ENCODE measurements around the gene RPS6KA5.
"Not testable (repeated sequence)": the region's sequence is repeated elsewhere in the genome, so short reads cannot be mapped to it uniquely, and the experiment has no call there.

Gene RPS6KA5

DNA sequence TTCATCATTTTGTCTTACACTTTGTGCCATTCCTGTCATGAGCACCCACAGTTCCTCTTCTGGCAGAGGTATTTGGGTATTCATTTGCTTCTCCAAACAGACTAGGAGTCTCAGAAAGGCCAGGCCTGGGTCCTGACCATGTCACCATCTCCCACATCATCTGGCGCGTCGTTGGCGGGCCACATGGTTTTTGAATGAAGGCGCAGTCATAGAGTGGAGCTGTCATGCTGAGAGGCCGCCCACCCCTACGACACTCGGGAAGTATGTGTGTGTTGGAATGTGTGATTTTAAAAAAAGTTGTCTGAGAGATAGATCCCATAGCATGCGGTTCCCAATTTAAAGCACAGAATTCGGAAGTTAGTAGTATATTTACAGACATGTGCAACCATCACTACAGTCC is 228.6 kb downstream of the RPS6KA5 start:
- DNase-seq (ENCODE audit: low spot score) = no peak

DNA sequence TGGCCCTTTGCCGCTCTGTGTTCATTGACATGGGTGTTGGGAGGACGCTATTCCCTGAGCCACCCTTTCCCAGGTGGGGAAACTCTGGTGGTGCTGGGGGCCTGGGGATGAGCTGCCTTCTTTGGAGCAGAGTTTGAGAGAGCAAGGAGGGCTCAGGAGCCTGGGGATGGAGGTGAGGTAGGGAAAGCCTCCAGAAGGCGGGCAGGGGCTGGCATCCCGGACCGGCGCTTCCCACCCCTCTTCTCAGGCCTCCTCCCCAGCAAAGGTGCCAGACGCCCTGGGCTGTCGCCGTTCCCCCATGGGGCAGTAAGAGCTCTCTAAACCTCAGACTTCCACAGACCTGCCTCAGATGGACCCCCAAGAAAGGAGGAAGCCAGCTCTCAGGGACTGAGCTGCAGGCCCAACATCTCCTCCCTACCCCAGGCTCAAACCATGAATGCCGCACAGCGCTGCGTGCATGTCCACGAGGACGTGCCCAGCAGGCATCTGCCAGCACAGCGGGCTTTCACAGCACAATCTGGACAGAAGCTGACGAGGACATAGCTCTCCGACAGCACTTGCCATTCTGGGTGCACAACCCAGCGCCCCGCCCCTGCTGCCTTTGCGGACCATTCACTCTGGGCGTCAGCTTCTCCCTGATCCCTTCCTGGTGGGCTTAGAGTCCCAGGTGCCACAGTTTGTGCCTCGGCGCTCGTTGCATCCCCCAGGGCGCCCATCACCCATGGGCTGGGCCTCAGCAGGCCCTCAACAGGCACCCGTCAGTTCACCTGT is 229.3 kb downstream of the RPS6KA5 start:
- no peak for DNase-seq (ENCODE audit: low spot score)

DNA sequence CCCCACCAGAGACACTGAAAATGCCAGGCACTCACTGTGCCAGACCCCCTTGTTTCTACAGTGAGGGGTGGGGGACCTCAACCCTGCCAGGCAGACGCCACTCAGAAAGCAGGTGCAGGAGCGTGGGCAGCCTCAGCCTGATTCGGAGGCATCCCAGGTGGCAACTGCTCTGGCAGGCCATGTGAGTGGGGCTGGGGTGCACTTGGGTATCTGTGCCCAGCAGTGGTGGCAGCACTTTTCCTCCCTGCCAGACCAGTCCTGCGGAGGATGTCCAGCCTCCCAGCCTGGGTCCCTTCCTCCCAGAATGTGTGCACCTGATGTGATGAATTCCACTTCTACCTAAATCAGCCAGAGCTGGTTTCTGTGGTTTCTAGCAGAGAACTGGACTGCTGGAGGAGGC is 230.8 kb downstream of the RPS6KA5 start:
- DNase-seq (ENCODE audit: low spot score) = no peak

DNA sequence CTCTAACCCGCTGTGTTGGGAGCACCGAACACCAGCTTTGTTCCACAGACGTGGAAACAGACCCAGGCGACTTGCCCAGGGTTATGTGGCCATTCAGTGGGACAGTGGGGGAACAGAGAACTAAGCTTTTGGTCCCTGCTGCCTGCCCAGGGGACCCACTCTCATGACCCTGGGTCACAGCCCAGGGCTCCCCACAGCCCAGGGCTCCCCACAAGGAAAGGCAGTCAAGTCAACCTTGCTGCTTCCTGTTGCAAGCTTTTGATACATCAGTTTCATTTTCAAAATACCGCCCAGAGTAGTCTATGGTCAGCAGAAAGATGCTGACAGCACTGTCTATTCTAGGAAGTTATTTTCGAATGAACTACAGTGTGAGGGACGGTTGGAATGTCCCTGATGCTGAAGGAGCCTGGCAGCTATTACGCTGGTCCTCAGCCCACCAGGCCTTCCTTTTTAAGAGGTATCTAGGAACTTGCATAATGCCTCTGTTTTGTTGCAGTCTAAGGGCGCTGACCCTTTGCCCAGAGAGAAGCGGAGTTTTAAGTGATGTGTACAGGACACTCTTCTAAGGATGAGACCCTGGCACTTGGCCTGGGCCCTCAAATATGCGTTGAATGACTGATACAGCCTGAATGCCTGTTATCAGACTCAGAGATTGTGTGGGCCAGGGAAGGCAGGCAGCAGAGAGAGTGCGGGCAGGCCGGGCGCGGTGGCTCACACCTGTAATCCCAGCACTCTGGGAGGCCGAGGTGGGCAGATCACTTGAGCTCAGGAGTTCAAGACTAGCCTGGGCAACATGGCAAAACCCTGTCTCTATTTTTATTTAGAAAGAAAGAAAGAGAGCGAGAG is 231.6 kb downstream of the RPS6KA5 start:
- DNase-seq (ENCODE audit: low spot score) = peak; percentile 48

DNA sequence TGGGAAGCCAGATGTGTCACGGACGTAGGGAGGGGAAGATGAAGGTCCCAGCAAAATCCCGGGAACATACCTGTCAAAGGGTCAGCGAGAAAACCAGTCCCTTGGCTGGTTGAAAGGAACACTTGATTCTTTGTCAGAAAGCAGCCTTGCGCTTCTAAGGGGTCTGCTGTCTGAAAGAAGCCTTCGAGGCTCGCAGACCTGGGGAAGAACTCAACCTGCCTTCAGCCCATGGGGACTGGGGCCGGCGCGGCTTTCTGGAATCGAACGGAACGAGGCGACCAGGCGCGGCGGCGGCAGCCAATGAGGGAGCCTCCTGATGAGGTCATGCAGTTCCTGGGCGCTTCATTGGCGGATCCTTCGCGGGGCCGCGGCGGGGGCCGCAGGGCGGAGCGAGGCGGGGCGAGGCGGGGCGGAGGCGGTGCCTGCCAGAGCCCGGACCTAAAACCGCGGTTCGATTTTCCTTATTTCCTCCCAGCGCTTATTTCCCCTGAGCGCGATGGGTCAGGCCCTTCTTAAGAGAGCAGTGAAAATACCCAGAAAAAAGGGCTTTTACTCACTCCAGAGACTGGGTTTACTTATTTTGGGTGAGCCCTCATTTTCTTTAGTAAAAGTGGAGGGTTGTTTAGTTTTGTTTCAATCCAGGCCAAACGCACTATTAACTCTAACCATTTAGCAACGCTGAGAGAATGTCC is 232.4 kb downstream of the RPS6KA5 start:
- DNase-seq (ENCODE audit: low spot score) = peak; percentile 93

DNA sequence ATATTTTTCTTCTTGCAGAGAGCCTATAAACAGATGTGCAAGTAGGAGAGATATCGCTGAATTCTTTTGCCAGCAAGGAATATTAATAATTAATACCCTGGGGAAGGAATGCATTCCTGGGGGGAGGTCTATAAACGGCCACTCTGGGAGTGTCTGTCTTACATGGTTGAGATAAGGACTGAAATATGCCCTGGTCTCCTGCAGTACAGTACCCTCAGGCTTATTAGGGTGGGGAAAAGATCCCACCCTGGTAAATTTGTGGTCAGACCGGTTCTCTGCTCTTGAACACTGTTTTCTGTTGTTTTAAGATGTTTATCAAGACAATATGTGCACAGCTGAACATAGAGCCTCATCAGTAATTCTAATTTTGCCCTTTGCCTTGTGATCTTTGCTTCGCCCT is 236.9 kb downstream of the RPS6KA5 start:
- DNase-seq (ENCODE audit: low spot score) = not testable (repeated sequence)

DNA sequence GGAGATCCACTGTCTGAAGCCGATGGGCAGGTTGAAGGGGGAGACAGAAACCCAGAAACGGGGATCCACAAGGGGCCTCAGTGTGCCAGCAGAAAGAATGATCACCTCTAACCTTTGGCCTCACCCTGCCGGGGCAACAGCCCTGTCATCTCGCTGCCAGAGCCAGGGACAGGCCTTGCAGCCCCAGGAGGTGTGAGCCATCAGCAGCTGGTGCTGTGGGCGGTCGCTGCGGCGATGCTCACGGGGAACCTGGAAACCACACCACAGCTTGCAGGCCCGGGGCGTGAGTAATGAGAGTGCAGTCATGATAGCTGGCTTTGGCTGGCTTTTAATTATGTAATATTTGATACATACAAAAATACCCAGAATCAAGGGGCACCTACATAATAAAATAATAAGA is 239.5 kb downstream of the RPS6KA5 start:
- DNase-seq (ENCODE audit: low spot score) = no peak

DNA sequence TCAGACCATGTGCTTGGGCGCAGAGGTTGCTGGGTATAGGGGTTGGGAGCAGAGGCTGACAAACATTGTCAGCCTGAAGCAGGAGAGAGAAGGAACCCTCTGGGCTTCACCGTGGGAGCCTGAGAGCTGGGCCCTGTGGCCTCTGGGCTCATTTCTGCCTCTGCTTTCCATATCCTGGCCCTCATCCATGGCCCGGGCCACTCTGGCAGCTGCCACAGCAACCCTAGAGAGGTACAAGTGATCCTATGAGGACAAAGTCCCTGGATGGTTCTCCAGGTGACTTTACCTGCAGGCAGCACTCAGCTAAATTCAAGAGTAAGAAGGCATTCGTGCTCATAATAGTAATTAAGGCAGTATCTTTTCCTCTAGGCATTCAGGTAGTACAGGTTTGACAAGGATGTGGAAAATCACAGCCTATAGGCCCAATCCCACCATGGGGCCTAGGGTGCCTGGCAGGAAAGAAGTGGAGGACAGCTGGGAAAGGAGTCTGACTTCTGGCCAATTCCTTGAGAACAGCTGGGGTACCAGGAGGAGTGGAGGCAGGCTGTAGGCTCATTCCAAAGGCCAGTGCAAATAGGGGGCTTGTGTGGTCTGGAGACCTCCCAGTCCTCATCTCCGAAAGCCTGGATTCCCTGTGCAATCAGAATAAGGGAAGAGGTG is 240.6 kb downstream of the RPS6KA5 start:
- no peak for DNase-seq (ENCODE audit: low spot score)

DNA sequence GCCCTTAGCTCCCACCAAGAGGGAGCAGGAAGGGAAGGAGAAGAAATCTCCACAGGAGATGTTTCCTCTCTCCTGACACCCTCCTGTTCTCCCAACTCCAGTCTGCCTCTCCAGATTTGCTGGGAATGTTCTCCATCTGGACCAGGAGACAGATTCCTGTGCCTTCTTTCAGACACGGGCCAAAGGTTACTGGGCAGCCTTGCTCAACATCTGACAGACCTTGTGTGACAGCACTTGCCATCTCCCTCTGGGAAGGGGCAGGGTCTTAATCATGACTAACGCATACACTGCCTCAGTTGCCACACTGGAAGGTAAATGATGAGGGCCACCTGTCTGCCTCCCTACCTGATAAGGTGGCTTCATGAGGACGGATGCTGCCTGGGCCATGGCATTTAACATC is 241.7 kb downstream of the RPS6KA5 start:
- no peak for DNase-seq (ENCODE audit: low spot score)

DNA sequence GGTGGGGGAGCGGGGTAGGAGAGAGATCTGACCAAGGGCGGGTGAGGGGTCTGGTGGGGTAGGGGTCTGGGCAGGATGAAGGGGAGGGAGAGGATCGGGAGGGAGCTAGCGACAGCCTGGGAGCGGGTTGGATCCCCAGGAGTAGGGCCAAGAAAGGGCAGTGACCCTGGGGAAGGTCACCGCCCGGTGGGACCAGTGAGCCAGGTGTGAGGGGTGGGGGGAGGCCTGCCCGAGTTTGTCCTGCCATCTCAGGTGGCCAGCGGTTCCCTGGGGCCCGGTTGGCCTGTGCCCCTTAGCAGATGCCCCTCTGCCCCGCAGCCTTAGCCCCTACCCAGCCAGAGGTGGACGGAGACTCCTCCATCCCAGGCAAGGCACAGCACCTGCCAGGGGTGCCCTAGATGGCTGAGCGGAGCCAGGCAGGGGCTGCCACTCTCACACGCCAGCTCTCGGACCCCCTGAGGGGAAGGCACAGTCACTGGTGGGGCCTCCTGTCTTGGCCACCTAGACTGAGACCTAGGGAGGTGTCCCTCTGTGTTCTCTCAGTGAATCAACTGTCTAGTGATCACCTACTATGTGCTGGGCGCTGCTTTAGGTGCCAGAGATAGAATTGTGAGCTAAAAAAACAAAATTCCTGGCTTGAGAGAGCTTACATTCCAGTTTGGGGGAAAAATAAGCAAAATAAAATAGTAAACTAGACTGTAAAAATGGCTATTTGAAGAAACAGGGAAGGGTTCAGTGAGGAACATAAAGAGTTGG is 243.6 kb downstream of the RPS6KA5 start:
- DNase-seq (ENCODE audit: low spot score) = no peak

DNA sequence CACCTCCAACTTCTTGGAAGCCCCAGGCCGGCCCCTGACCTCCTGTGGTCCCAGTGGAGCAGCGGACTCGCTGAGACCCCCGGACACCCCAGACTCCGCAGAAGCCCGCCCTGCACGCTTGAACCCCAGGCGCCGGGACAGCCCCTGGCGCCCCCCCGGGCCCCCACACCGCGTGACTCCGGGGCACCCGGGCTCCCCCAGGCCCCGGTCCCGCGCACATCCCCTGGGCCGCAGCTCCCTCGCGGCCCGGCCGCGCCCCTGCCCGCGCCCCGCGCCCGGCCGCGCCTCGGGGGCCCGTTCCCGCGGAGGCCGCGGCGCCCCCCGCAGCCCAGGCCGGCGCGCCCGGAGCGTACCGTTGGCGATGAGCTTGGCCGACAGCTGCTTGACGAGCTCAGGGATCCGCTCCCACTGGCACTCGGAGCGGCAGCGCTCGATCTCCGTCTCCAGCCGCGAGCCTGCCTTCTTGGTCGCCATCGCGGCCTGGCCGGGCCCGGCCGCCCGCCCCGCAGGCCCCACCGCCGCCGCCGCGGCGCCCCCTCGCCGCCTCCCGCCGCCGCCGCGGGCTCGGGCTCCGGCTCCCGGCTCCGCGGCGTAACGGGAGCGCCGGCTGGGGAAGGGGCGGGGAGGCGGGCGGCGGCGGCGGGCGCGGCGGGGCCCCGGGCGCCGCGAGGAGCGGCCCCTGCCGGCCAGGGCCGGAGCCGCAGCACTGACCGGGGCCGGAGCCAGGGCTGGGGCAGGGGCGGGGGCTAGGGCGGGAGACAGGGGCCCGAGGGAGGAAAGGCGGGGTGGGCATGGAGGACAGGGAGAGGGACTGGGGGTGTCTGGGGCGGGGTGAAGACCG is 244.4 kb downstream of the RPS6KA5 start, which contains the start of gene TTC7B:
TSS of gene TTC7B (minus strand) at position 609 of the 841 bp plus-strand sequence. CDS start at position 474, 135 bp downstream.
- no peak for DNase-seq (ENCODE audit: low spot score)

DNA sequence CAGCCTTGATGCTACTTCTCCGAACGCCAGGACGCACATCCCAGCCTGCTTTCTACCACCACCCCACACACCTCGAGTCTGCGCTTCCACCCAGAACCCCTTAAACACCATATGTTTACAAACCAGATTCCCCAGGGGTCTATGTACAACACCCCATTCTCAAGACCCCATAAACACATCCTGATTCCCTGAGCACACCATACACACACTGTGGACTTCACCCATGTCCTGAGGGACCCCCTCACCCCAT is 244.9 kb downstream of the RPS6KA5 start:
- no peak for DNase-seq (ENCODE audit: low spot score)

DNA sequence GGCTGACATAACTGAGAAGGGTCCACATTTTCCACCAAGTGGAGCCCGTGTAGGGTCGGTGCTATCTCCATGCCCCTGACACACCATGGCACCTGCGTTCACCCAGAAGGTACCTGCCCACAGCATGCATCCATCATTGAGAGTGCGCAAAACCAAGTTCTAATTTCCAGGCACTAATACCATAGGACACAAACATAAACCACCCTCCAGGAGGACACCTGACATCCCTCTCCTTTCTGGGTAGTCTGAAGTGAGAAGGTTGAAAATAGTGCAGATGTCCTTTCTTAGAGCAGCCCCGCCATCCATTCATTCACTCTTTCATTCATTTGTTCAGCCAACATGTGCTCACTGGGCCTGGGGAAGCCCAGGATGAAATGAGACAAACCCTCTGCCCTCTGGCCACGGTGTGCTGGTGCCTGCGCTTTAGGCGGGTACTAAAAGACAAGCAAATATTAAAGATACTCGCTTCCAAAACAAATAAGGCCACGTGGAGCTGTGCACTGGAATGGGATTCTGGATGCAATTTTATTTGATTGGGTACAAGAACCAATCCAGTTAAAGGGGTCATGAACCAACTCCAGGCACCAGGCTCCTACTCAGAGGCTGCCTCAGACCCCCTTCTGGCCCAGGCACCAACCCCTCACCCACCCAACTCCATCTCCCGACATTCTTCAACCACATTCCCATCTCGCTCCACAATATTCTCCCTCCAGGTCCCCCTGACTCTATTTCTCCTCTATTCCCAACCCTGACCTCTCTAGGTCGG is 245.5 kb downstream of the RPS6KA5 start:
- DNase-seq (ENCODE audit: low spot score) = no peak

DNA sequence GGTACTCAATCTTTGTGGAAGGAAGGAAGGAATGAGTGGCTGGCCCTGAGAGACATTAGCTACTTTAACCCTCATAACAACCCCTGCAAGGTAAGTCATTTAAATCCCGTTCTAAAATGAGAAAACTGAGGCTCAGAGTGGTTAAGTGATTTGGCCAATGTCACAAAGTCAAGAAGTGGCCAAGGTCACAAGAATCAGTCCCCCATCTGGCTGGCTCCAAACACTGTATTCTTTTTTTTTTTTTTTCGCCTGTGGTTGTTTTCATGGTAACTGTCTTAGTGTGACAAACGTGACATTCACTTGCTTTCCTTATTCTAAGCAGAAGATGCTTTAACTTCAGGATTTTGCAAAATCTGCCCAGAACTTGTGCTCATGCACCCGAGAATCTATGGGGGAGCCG is 247.0 kb downstream of the RPS6KA5 start:
- no peak for DNase-seq (ENCODE audit: low spot score)

DNA sequence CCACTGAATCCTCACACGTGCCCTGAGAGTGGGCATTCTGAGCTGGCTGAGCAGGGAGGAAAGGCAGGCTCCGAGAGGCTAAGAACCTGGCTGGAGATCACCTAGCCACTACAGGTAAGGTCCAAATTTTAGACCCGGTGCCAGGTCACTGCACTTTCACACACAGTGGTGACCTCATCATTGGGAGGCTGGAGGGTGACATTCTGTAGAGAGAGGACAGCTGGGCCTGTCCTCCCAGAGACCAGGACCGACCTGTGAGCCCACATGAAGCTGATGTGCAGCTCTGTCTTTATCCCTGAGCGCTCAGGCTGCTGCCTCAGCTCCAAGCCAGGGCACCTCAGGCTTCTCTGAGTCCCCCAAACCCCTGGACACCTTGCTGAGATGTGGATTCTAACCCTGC is 248.3 kb downstream of the RPS6KA5 start:
- no peak for DNase-seq (ENCODE audit: low spot score)

DNA sequence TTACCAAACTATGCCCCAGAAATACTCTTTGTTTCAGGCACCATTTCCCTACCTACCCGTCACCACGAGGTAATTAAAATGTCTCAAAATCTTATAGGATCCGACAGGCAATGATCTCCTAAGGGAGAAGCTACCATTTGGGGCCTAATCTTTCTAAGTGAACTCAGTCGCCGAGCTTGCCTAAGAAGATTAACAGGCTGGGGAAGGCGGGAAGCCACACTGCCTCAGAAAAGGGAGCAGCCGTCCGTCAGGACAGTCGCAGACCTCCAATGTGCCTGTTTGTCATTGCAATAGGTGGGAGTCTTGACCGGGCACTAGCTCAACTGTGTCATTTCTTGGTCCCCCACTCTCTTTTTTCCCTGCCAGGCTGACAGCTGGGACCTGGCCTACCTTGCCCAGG is 248.8 kb downstream of the RPS6KA5 start:
- DNase-seq (ENCODE audit: low spot score) = no peak

DNA sequence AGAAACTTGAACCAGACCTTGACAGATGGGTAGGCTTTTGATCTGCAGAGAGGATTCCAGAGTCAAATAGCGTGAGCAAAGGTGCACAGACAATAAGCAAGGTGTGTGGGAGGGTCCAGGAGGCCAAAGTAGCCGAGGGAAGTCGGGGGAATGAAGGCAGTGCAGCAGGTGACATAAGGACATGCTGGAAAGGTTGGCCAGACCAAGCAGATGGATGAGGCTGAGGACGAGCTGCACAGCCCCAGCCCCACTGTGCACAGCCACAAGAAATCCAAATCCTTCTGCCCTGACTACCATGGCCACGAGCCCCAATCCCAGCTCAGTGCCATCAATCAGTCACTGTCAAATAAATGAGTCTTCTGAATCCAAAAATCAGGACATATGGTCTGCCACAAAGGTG is 249.6 kb downstream of the RPS6KA5 start:
- DNase-seq (ENCODE audit: low spot score) = no peak

DNA sequence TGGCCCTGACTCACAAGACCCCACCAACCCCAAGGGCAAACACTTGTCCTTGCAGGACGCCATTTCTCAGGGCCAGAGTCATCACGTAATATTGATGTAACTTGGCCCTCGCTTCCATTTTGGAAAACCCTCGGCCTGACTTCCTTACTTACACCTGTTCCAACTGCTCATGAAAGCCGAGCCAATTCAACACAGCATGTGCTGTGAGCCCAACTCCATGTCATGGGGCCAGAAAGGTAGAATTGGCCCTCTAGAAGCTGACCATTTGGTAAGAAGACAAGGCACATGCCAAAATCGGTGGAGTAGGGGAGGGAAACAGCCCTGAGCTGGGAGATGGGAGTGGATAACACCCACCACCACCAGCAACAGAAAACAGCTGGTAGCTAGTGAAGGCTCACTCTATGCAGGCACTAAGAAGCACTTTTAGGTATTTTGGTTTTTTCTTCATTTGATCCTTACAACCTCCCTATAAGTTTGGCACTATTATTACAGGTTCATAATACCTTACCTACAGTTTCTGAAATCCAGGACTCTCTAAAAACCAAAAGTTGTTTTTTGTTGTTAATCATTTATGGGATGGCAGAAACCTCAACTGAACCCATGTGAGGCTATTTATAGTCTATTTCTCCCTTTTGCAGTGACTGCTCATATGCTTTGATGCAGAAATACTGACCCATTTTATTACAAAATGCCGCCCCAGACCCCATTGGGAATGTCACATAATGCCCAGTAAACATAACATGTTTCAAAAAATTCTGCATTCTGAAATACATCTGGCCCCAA is 250.7 kb downstream of the RPS6KA5 start:
- DNase-seq (ENCODE audit: low spot score) = no peak
